ENCODE measurements around the gene IFT80.
"Not testable (repeated sequence)": the region's sequence is repeated elsewhere in the genome, so short reads cannot be mapped to it uniquely, and the experiment has no call there.

Gene IFT80

DNA sequence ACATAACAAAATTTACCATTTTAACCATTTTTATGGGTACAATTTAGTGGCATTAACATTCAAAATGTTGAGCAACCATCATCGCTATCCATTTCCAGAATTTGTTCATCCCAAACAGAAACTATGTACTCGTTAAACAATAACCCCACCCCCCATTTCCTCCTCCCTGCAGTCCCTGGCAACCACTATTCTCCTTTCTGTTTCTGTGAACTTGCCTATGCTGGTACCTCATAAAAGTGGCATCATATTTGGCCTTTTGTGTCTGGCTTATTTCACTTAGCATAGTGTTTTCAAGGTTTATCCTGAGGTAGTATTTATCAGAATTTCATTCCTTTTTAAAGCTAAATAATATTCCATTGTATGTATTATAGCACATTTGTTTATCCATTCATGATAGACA is 141.4 kb downstream of the IFT80 start:
- DNase-seq: no peak

DNA sequence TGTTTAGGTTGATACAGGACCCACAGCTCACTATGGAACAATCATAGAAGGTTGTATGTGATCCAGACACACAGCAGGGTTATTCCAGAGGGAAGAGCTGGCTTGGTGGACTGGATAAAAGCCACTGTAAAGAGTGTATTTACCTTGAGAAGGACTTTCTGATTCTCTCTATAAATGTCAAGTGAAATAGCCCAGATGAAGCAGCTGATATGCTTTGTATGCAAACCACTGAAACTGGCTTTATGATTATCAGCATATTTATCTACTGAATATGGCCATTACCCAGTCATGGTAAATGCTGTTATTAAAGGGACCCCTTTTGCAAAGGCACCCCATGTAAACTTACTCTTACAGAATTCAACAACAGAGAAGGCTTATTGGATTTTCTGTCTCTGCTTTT is 145.7 kb downstream of the IFT80 start:
- DNase-seq: no peak

DNA sequence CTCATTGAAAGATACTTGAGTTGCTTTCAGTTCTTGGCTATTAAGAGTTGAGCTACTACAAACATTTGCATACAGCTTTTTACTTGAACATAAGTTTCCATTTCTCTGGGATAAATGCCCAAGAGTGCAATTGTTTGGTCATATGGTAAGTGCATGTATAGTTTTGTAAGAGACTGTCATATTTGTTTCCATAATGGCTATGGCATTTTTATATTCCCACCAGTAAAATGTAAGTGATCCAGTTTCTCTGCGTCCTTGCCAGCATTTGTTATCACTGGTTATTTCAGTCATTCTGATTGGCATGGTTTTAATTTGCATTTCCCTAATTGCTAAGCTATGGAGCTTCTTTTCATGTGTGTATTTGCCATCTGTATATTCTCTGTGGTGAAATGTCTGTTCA is 151.3 kb downstream of the IFT80 start:
- no peak for DNase-seq

DNA sequence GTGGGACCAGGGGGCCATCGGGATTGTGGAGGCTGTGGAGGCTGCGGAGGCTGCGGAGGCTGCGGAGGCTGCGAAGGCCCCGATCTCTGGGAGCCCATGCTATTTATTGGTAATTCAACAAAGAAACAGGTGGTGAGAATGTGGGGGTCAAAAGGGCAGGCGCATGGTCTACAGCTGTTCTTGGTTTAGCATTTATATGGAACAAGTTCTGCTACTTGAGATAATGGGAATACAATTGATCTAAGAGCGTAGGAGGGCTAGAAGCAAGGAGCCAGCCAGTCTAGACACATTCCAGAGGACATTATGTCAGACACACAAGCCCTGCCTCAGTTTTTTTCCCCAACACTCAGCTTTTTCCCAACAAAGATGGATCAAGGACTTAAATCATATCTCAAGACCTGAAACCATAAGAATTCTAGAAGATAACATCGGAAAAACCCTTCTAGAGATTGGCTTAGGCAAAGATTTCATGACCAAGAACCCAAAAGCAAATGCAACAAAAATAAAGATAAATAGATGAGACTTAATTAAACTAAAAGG is 153.7 kb downstream of the IFT80 start:
- no peak for DNase-seq

DNA sequence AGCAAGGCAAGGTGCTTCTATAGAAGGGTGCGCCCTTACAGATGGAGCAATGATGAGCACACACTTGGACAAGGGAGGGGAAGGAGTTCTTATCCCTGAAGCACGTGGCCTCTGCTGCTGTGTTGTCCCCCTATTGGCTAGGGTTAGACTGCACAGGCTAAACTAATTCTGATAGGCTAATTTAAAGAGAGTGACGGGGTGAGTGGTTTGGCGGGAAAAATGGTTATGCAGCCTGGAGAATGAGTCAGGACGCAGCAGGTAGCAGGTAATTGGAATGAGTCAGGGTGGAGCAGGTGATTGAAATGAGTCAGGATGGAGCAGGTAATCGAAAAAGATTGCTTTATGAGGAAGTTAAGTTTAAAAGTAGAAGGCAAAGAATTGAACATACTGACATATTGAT is 158.3 kb downstream of the IFT80 start:
- not testable (repeated sequence) for DNase-seq

DNA sequence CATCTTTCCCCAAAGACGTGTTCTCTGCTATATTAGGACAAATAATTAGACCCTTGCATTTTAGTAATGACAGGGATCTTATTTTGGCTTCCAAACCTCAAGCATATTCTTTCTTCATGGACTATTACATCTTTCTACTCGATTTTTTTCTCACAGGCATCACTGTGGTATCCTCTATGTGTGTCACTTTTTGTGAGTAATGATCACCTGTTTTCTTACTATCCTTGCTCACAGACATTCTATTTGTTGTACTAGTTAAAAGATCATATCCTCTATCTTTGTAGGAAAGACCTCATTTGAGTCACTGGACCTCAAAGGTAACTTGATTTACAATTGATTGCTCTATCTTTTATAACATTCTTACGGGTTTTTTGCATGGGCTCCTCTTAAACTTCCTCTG is 167.0 kb downstream of the IFT80 start:
- no peak for DNase-seq

DNA sequence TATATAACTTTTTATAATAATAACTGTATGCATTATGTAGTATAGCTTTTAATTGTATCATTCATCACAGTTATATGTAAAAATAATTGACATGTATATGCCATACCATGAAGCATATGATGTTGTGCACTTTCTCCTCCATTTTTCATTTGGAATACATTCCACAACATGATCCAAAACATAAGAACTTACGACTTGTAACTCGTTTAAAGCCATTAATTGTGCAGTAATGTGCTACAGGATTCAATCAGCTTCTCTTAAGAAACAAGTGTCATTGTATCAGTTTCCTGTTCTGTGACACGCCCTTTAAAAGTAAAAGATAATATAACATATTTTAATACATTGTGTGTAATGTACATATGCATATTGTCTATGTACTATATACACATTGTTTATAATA is 171.6 kb downstream of the IFT80 start:
- DNase-seq: peak; percentile 50

DNA sequence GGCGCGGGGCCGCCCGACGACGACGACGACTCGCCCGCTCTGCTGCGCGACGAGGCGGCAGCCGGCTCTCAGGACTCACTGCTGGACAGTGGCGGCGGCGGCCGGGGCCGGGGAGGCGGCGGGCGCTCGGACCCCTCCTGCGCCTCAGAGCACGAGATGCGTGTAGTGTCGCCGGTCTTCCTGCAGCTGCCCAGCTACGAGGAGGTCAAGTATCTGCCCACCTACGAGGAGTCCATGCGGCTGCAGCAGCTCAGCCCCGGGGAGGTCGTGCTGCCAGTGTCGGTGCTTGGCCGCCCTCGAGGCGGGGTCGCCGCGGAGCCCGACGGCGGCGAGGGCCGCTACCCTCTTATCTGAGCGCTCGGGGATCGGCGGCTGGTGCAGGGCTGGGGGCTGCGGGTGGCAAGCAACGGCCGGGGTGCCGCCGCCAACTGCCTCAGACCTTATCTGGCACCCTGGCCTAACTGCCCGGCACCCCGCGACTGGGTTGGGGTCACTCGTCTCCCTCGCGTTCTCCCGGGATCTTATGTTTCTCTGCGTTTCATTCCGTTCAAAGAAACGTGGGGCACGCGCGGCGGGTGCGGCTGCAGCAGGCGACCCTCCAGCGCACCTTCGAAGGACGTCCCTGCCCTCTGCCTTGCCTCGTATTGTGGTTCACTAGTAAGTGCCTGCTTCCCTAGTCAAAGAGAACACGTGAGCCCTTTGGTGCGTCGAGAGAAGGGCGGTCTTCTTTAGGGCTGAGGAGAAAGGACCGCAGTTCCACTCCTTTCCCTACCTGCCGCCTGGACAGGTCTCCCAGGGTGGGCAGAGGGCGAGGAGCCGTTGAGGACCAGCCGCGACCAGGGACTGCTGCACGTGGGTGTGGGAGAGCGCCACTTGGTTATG is 172.8 kb downstream of the IFT80 start:
- peak; percentile 75 for DNase-seq

DNA sequence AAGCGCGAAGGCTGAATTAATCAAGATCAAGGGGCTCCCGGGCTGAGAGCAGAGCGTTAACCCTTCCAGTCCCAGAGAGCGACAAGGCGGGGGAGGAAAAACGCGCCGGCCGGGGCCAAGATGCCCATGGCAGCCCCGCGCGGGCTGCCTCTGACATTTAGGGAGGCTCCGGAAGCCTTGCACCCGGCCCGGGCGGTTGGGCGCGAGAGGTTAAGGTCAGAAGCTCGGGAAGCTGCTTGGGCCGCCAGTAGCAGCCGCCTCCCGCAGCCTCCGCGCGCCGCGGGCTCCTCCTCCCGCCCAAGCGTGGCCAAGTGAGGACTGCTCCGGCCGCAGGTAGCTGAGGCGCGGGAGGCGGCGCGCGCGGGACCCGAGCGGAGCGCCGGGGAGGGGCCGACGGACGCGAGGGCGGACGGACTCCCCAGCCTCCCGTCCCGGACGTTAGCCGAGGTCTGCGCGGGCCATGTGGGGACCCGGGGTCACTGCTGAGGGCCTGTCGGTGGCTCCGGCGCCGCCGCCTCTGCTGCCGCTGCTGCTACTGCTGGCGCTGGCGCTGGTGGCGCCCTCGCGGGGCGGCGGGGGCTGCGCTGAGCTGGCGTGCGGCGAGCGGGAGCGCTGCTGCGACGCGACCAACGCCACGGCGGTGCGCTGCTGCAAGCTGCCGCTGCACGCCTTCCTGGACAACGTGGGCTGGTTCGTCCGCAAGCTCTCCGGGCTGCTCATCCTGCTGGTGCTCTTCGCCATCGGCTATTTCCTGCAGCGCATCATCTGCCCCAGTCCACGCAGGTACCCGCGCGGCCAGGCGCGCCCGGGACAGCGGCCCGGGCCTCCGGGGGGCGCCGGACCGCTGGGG is 173.6 kb downstream of the IFT80 start, which contains the start of gene C3orf80:
Gene C3orf80, plus strand, starts transcription at position 247 of the 850 bp plus-strand sequence. Its CDS starts 214 bp downstream, at position 461.
- DNase-seq: peak; percentile 76

DNA sequence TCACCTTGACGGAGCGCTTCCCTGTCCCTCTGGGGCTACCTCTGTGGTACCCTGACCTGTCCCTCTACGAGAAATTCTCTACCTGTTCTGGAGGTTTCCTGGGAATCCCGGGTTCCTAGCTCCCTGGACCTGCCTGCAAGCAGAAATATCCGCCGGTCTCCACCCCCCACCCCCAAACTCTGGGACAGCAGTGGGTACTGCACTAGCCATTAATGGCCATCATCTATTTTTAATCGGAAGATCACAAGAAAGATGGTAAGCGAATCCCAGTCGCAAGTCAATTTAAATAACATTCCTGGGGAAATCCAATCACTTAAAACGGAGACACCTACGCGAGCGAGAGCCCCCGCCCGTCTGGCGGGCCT is 174.2 kb downstream of the IFT80 start:
- DNase-seq: no peak

DNA sequence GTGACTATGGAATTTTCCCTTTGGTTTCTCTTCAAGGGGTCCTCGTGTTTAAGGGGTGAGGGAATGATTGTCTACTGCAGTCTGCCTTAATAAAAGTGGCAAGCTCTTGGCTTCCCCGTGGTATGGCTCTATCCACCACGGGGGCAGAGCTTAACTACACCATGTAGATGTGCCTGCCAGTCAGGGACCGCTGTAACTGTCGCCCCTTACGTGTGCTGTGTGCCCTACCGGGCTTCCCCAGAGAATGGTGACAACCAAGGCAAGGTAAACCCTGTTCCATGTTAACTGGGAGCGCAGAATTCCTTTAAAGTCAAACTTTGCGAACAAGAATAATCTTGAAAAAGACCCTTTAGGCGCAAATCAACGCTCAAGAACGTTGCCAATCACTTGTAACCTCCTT is 174.8 kb downstream of the IFT80 start:
- DNase-seq: no peak

DNA sequence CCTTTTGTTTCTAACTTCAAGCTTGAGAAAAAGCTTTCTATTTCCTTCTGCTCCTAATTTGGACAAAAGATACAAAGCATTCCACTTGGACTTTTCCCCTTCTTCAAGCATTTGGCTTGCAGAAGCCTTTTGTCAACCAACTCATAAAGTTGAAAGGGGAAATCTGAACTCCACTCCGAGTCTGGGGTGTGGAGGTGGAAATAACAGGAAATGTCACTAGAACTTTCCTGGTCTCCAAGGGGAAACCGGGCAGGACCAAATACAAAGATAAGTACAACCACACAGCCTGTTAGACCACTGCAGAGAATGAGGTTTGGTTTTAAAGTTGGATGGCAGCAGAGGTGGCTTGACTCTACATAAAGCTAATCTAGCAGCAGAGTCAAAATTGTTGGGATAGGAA is 178.0 kb downstream of the IFT80 start:
- DNase-seq: no peak

DNA sequence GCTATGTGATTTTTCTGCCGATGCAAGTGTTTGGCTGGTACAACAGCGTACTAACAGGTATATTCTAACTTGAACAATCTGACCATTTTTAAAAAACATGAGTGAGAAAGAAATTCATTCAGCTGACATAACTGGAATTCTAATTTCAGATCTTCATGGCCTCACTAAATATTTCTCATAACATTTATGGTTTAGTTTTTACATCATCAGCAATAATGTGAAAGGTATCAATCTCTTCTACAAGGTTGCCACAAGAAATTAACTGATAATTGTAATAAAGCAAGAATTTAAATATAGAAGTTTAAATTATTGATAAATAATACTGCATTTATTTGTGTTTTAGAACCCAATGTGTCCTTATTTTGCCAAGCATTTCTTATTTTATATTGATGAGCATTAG is 179.0 kb downstream of the IFT80 start:
- no peak for DNase-seq

DNA sequence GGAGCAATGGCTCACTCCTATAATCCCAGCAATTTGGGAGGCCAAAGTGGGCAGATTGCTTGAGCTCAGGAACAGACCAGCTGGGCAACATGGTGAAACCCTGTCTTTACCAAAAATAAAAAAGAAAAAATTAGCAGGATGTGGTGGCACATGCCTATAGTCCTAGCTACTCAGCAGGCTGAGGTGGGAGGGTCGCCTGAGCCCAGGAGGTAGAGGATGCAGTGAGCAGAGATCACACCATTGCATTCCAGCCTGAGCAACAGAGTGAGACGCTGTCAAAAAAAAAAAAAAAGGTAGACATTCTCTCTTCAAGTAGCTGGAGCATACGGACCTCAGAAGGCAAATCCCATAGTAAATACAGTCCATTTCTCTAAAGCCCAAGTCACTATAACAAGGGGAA is 180.9 kb downstream of the IFT80 start:
- no peak for DNase-seq

DNA sequence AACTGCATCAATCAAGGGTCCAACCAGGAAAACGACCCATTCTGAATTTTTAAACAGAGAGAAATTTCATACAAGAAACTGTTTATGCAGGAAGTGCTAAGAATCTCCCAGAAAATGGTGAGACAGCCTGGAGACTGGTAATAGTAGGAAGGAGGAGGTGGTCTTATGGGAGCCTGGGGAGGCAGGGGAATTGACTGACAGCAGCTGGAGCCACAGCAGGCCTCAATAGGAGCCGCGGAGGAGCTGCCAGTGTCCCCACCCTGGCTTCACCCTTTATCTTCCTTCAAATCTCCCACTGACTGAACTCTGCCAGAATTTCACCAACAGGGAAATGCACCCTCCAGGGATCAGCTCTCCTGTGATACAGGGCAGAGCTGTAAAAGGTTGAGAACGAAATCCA is 181.3 kb downstream of the IFT80 start:
- no peak for DNase-seq

DNA sequence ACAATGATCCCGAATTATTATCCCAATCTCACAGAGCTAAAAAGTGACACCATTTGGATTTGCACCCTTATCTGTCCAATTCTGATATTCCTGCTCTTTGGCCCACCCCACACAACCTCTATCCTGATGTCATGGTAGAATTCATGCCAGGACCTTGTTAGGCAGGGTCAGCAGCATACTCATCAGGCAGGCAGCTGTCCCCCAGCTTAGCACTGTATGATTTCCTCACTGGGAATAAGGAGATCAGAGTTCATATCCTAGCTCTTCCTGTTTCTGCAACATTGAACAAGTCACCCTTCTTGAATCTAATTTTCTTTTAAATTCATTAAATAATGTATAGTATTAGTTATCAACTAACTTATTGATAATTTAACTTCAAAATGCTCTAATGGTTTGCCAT is 185.8 kb downstream of the IFT80 start:
- no peak for DNase-seq

DNA sequence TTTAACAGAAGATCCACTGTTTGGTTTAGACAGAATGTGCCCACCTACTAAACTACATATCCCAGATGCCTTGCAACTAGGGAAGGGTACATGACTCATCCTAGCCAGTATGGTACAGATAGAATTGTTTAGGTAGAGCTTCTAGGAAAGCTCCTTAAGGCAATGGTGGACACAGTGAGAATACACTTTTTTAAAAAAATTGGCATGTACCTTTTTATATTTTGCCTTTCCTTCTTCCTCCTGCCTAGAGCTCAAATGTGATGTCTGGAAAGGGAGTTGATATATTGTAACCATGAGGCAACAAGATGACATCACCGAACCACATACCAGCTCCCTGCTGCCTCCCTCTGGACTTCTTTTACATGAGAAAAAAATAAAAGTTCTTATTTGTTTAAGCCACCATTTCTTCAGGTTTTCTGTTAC is 188.2 kb downstream of the IFT80 start:
- peak; percentile 55 for DNase-seq

DNA sequence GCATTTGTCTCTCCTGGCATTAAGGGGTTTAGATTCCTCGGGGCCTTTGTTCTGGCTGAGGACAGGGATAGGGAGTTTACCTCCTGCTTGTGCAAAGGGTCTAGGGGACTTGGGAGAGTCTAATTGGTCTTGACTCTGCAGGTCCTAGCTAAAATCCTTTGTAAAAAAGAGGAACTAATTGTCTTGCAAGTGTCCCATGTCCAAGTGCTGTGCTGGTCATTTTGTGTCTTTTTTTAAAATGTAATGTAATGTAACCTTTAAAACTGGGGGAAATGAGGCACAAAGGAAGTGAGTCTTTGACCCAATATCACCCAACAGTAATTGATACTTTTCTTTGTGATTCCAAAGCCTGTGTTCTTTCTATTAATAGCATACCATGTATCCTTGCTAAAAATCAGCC is 188.7 kb downstream of the IFT80 start:
- no peak for DNase-seq
